GM12878 (cell line): ENCODE measurements around the gene TANC1. TPM values are rescaled to one million over a fixed set of nuclear protein-coding genes. Genes with fewer than 3 reads are reported as not detected.

Experiments
- CBFB ChIP-seq: IDR thresholded peaks from 2 replicates; pipeline ENCODE4 v1.6.1; 2016; ENCODE audit warnings: antibody characterized with exemption, low read depth
- MAX ChIP-seq: IDR thresholded peaks from 2 replicates; pipeline ENCODE4 v1.6.1; 2012; ENCODE audit warnings: low read depth, low read length, improper control_type of control experiment
- NFIC ChIP-seq: IDR thresholded peaks from 2 replicates; pipeline ENCODE4 v1.6.1; 2012; ENCODE audit warnings: low read depth, mild to moderate bottlenecking, inconsistent platforms, low read length, moderate library complexity
- NFYA ChIP-seq: IDR thresholded peaks from 2 replicates; pipeline ENCODE4 v1.6.1; 2011; ENCODE audit warnings: low read depth, mild to moderate bottlenecking, low read length, improper control_type of control experiment, borderline replicate concordance
- NKRF ChIP-seq: fragments of 450-650 bp; conservative IDR thresholded peaks from 2 replicates; pipeline ENCODE4 v1.6.1; 2017; ENCODE audit warnings: mild to moderate bottlenecking, moderate library complexity
- POLR2A ChIP-seq: IDR thresholded peaks from 2 replicates; pipeline ENCODE4 v1.6.1; 2011; ENCODE audit warnings: low read depth, mild to moderate bottlenecking, low read length
- RAD51 ChIP-seq: fragments of 450-650 bp; IDR thresholded peaks from 2 replicates; pipeline ENCODE4 v1.6.1; 2016; ENCODE audit warnings: moderate library complexity, mild to moderate bottlenecking, inconsistent platforms
- SP1 ChIP-seq: IDR thresholded peaks from one replicate; pipeline ENCODE4 v1.6.1; 2011; ENCODE audit warnings: low read depth, low read length
- ZBTB40 ChIP-seq: fragments of 450-650 bp; IDR thresholded peaks from 2 replicates; pipeline ENCODE4 v1.6.1; 2016; ENCODE audit warnings: mild to moderate bottlenecking, moderate library complexity, borderline replicate concordance
- ZNF687 ChIP-seq: fragments of 450-650 bp; IDR thresholded peaks from 2 replicates; pipeline ENCODE4 v1.6.1; 2017; ENCODE audit warnings: mild to moderate bottlenecking, moderate library complexity
- ZSCAN29 ChIP-seq: fragments of 450-650 bp; IDR thresholded peaks from 2 replicates; pipeline ENCODE4 v1.6.1; 2017; ENCODE audit warnings: mild to moderate bottlenecking, moderate library complexity
- polyA plus RNA-seq, 11 experiments: library from polyadenylated mRNA; depleted of rRNA in 4 of 11; unstranded in 6 of 11; stranded (reverse) in 5 of 11; fragments of >200 nt; fragmentation: Nextera tagmentation in 4 of 11; fragmentation: Illumina TruSeq in 1 of 11; extraction: Ambion mirVana in 4 of 11; extraction: Trizol in 1 of 11; gene quantifications; 1 replicate in 1 of 11; 2 replicates in 10 of 11; pipeline versions ENCODE4 v1.2.1 to v1.2.3, GENCODE V29; 2011 to 2016; ENCODE audit warnings: inconsistent platforms in 2 of 11, missing spikeins in 2 of 11, low read depth in 1 of 11
- total RNA-seq, 4 experiments: library from RNA; depleted of rRNA in 3 of 4; stranded (reverse); fragments of >200 nt in 3 of 4; fragmentation: Illumina TruSeq in 1 of 4; extraction: Trizol in 1 of 4; gene quantifications; 2 replicates each; pipeline versions ENCODE4 v1.2.1 to v1.2.3, GENCODE V29; 2013 to 2021

The TANC1 gene
- total and polyA plus RNA-seq, 10 of the 15 experiments (the other 5 are each of a cell fraction or from before 2014, with no cell fraction given), result 0.05 to 5.0 (median 0.34) TPM

- TF ChIP-seq RAD51, result no peak
- no peak for TF ChIP-seq ZSCAN29
- no peak for TF ChIP-seq NFIC
- no peak for TF ChIP-seq MAX
- no peak for TF ChIP-seq CBFB
- no peak for TF ChIP-seq POLR2A
- TF ChIP-seq ZBTB40, result no peak
- TF ChIP-seq ZNF687, result no peak
- no peak for TF ChIP-seq SP1
- TF ChIP-seq NFYA, result no peak
- TF ChIP-seq NKRF, result no peak
Observed at GRCh38 chr2:159009940-159010339, 41.5 kb downstream of the TANC1 start (continued).
